Measurements from ENCODE around the gene PKD1L1. TPM values are rescaled to one million over a fixed set of nuclear protein-coding genes. Genes with fewer than 3 reads are reported as not detected.

The PKD1L1 gene
- total and polyA plus RNA-seq, 7 donors = 0.16 to 1.2 (median 0.63) TPM; not detected in 1

DNA sequence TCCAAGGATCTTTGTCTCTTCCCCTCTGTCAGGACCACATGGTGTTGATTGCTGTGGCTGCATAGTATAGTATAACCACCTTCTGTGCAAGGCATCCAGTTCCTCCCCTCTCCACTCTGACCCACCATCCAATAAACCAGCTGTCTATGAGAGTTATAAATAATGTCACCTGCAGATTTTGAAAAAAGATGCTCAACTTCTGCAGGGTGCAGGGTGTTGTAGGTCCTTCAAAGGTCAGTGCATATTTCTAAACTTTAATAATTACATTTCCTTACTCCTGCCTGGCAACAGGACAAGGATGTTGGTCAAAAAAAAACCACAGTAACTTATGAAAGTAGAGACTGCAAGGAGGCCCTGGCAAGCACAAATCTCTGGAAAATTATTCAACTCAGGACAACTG lies 166.2 kb downstream of the PKD1L1 start:
- no peak overlapping the region for H3K4me3 ChIP-seq
- H3K36me3 ChIP-seq = no peaks in the 10 kb centered on the region
- H3K27ac ChIP-seq = peak overlapping the region; percentile 79 to 88 (median 82)
- peaks cover 0 to 53% (median 51%) of the 10 kb centered on the region in 4 donors for H3K4me1 ChIP-seq
- intact Hi-C loops (cut with DNase I) = loop anchor here (2.0 to 10.0 kb wide), 3 partner anchors 61 to 267 kb away; no protein-coding TSS in a partner anchor
- DNase-seq = no peak
- TF ChIP-seq POLR2AphosphoS5 (IDR thresholded peaks at IDR 0.05) (no peak), POLR2A (IDR thresholded peaks at IDR 0.05) (no peak), EP300 (IDR thresholded peaks at IDR 0.05) (no peak)
- TF ChIP-seq, protein P1, sequence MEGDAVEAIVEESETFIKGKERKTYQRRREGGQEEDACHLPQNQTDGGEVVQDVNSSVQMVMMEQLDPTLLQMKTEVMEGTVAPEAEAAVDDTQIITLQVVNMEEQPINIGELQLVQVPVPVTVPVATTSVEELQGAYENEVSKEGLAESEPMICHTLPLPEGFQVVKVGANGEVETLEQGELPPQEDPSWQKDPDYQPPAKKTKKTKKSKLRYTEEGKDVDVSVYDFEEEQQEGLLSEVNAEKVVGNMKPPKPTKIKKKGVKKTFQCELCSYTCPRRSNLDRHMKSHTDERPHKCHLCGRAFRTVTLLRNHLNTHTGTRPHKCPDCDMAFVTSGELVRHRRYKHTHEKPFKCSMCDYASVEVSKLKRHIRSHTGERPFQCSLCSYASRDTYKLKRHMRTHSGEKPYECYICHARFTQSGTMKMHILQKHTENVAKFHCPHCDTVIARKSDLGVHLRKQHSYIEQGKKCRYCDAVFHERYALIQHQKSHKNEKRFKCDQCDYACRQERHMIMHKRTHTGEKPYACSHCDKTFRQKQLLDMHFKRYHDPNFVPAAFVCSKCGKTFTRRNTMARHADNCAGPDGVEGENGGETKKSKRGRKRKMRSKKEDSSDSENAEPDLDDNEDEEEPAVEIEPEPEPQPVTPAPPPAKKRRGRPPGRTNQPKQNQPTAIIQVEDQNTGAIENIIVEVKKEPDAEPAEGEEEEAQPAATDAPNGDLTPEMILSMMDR (IDR thresholded peaks at IDR 0.05) = no peak
- H3K27me3 ChIP-seq = no peaks in the 10 kb centered on the region
- H3K9me3 ChIP-seq = no peaks in the 10 kb centered on the region

DNA sequence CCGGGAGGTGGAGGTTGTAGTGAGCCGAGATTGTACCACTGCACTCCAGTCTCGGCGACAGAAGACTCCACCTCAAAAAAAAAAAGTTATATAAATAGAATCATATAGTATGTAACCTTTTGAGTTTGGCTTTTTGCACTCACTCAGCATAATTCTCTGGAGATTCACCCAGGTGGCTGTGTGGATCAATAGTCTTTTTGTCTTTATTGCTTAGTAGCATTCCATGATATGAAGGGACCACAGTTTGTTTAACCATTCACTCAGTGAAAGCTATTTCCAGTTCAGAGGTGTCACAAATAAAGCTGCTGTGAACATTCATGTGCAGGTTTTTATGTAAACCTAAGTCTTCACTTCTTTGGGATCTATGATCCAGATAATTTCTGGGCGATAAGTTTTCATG lies 167.7 kb downstream of the PKD1L1 start:
- H3K9me3 ChIP-seq = no peaks in the 10 kb centered on the region
- TF ChIP-seq POLR2A (IDR thresholded peaks at IDR 0.05) = no peak
- no peak for TF ChIP-seq POLR2AphosphoS5 (IDR thresholded peaks at IDR 0.05)
- TF ChIP-seq EP300 (IDR thresholded peaks at IDR 0.05) = no peak
- TF ChIP-seq, protein P1 (IDR thresholded peaks at IDR 0.05) = no peak
- DNase-seq = no peak
- intact Hi-C loops (cut with DNase I) = loop anchor here (10.0 kb wide), 2 partner anchors 146 to 266 kb away; no protein-coding TSS in a partner anchor
- no peak overlapping the region for H3K4me3 ChIP-seq
- peaks cover 0 to 38% (median 37%) of the 10 kb centered on the region in 4 donors for H3K4me1 ChIP-seq
- no peak overlapping the region for H3K27ac ChIP-seq
- no peaks in the 10 kb centered on the region for H3K36me3 ChIP-seq
- 97 to 98% methylated on average over 5 of the region's 5 CpGs for WGBS, 2 donors
- no peaks in the 10 kb centered on the region for H3K27me3 ChIP-seq

GRCh38 chr7:47779341-47779771 lies 168.9 kb downstream of the PKD1L1 start:
- intact Hi-C loops (cut with DNase I) = no loop called here
- Histone ChIP-seq H3K4me3 (no peak overlapping the region), H3K27me3 (no peaks in the 10 kb centered on the region), H3K36me3 (no peaks in the 10 kb centered on the region), H3K27ac (no peak overlapping the region), H3K4me1 (peaks cover 0 to 26% (median 25%) of the 10 kb centered on the region in 4 donors), H3K9me3 (no peaks in the 10 kb centered on the region)
- WGBS, 2 donors = 86 to 88% methylated on average over 7 of the region's 7 CpGs
- no peak for DNase-seq
- TF ChIP-seq POLR2A (IDR thresholded peaks at IDR 0.05) (no peak), POLR2AphosphoS5 (IDR thresholded peaks at IDR 0.05) (no peak), EP300 (IDR thresholded peaks at IDR 0.05) (no peak)
- TF ChIP-seq, protein P1 (IDR thresholded peaks at IDR 0.05) = no peak

DNA sequence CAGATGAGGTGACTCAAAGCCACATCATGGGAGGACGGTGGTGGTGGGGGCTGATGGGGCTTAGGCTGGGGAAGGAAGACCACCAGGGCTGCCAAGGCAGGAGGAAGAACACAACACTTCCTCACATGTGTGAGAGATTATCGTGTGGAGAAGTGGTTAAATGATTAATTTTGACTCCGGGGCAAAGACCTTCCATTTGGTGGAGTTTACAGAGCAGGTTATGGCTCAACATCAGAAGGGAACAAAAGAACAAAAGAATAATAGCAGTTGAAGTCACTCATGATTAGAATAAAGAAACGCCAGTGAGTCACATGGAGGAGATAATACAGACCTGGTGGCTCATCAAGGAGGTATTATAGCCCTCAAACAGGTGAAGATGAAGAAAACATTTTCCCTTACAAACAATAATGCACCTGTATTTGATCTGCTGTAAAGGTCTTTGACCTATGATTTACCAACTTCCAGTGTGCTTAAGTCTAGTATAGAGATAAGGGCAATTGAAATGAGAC lies 170.1 kb downstream of the PKD1L1 start:
- DNase-seq = no peak
- intact Hi-C loops (cut with DNase I) = no loop called here
- peaks cover 0 to 17% (median 15%) of the 10 kb centered on the region in 4 donors for H3K4me1 ChIP-seq
- WGBS, 2 donors = 37 to 68% methylated on average over 4 of the region's 4 CpGs
- H3K27ac ChIP-seq = no peak overlapping the region
- TF ChIP-seq, protein P1 (IDR thresholded peaks at IDR 0.05) = no peak
- TF ChIP-seq POLR2A (IDR thresholded peaks at IDR 0.05) (no peak), POLR2AphosphoS5 (IDR thresholded peaks at IDR 0.05) (no peak), EP300 (IDR thresholded peaks at IDR 0.05) (no peak)
- H3K36me3 ChIP-seq = no peaks in the 10 kb centered on the region
- H3K9me3 ChIP-seq = no peaks in the 10 kb centered on the region
- no peak overlapping the region for H3K4me3 ChIP-seq
- H3K27me3 ChIP-seq = no peaks in the 10 kb centered on the region

Data from sigmoid colon (tissue), 7 donors.